LNCaP clone FGC (cell line): ENCODE results near the gene IGF2.

Experiments used
- DNase-seq: peaks from one replicate; pipeline ENCODE4 v3.0.0-alpha.2; 2011; ENCODE audit warnings: low read depth
- H3K4me3 ChIP-seq: 2 replicates; pipeline ENCODE4 v1.5.1; 2011; ENCODE audit warnings: mild to moderate bottlenecking, low read depth, low read length, control low read depth
- CTCF ChIP-seq: IDR thresholded peaks from 2 replicates; pipeline ENCODE4 v1.5.1; 2012; ENCODE audit warnings: mild to moderate bottlenecking; ENCODE audit not compliant: control insufficient read depth, insufficient read depth; ENCODE audit errors: extremely low read depth

The IGF2 gene, protein sequence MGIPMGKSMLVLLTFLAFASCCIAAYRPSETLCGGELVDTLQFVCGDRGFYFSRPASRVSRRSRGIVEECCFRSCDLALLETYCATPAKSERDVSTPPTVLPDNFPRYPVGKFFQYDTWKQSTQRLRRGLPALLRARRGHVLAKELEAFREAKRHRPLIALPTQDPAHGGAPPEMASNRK

DNA sequence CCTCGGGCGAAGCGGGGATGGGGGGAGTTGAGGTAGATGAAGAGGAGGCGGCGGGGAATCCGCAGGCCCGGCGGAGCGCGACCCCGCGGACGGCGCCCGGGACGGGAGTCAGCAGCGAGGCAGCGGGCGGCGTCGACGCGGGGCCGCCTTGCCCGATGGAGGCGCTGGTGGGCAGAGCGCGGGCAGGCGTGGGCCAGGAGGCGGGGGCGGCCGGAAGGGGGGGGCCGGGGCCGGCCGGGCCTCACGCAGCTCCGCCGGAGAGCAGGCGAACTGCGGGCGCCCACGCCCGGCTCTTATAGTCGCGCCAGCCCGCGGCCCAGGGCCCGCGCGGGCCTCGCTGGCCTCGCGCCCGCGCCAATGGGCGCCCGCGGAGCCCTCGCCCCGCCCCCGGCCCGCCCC lies at the start of gene IGF2:
TSS of gene IGF2 (minus strand) at position 267 of the 399 bp plus-strand sequence. CDS start 3,866 bp downstream, outside the sequence.
- TF ChIP-seq CTCF: no peak
- no peak within 1 kb of the TSS for H3K4me3 ChIP-seq
- DNase-seq: no peak

DNA sequence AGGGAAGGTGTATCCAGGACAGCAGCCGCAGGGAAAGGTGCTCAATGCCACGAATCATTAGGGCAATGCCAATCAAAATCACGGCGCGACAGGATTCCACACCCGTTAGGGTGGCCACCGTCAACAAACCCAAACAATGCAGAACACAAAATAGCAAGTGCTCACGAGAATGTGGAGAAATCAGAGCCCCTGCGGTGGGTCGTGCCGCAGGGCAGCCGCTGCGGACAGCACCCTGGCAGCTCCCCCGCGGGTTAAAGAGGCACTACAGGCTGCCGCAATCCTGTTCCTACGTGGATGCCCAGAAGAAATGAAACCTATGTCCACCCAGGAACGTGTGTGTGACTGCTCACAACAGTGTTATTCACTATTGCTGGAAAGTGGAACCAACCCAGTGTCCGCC lies 49.6 kb upstream of the IGF2 start:
- H3K4me3 ChIP-seq: no peak overlapping the region
- no peak for DNase-seq
- no peak for TF ChIP-seq CTCF

- DNase-seq: no peak
- H3K4me3 ChIP-seq: no peak overlapping the region
- TF ChIP-seq CTCF: no peak
Observed at GRCh38 chr11:2187280-2187707, 48.1 kb upstream of the IGF2 start.

DNA sequence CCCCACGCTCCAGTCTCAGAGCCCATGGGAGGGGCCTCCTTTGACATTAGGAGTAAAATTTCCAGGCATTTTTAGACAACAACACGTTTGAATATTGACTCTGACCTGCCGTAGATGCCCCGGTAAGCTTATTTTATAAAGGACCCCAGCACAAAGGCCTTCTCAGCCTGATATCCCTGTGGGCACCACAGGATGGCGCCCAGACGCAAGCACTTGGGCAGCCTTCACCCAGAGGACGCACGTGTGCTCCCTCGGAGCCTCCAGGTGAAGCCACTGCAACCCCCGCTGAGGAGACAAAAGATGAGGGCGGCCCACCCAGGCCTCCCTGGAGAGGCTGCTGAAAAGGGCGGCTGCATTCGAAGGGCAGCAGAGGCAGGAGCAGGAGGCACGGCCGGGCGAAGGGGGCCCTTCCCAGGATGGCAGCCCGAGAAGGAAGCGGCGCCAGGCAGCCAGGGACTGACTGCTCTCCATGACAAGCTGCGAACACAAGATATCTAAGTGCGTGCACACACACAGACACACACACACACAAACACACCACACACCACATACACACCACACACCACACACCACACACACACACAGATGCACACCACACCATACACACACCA lies 47.6 kb upstream of the IGF2 start:
- TF ChIP-seq CTCF: peak; percentile 55
- no peak for DNase-seq

GRCh38 chr11:2185324-2186085 lies 46.3 kb upstream of the IGF2 start:
- no peak overlapping the region for H3K4me3 ChIP-seq
- TF ChIP-seq CTCF: no peak
- no peak for DNase-seq

More for the DNA sequence above, 47.6 kb upstream of the IGF2 start:
- H3K4me3 ChIP-seq: no peak overlapping the region

GRCh38 chr11:2182692-2183474 lies 43.7 kb upstream of the IGF2 start:
- H3K4me3 ChIP-seq: no peak overlapping the region
- TF ChIP-seq CTCF: no peak

More at GRCh38 chr11:2182692-2183474, 43.7 kb upstream of the IGF2 start:
- no peak for DNase-seq
